Measurements from ENCODE around the gene TEF. TPM values are rescaled to one million over a fixed set of nuclear protein-coding genes. Genes with fewer than 3 reads are reported as not detected.

TEF gene
- total and polyA plus RNA-seq, 2 experiments from 2014 or later, result 2.3 to 7.2 TPM

DNA sequence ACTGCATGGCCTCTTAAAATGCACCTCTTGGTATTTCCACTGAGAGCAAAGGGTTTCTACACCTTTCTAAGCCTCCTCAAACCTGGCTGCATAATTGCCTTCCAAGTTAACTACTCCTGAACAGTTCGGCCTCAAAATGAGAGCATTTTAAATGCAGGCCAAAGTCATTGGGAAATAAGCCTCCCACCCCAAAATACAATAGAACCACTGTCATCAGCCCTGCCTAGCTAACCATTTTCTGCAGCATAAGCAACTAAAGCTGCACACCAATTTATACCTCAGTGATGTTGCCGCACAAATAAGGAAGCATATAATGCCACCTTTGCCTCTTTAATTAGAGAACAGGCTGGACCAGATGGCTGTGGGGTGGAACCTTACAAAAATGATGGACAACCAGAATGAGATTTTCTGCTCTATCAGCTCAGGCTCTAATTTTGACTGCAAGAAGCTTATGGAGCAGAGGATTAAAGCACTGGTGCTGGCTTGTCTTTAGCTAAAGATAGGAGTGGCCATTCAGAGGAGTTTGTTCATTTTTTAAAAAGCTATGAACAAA, 60.6 kb downstream of the TEF start (continued):
- no peak for TF ChIP-seq ZNF114 (CRISPR knock-in tag; IDR thresholded peaks at IDR 0.05)
- TF ChIP-seq ETS1 (IDR thresholded peaks at IDR 0.05), result no peak

DNA sequence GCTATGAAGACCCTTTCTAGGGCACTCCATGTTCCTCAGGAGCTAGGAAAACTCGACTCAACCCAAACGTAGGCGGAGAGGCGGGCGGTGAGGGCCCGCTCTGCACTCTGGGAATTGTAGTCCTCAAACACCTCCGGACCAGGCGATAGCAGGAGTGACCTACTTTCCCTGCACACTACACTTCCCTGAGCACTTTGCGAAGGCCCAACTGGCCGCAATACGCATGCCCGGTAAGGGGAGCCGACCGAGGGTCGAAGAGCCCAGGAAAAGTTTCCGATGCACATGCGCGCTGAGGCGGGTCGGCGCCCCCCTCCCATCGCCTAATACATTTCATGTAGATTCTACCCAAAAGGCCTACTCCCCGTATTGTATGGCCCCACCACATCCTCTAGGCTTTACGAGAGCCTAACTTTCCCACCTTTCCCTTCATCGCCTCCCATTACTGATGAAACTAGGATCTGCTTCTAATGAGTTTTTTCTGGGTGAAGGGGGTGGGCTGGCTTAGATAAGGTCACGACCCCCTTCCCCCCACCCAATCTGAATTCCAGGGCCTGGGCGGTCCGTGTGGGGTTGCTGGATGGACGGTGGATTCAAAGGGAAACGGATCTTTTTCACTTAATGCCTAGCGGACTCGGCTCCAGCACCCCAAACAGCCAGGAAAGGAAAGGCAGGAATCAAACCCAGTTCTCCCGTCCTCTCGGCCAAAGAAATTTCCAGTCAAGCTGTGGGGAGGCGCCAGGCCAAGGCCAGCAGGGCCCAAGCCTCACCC, 62.8 kb downstream of the TEF start:
- peak; percentile 69 for TF ChIP-seq POLR2AphosphoS5 (IDR thresholded peaks at IDR 0.05; ENCODE audit: low read depth)
- TF ChIP-seq ETS1 (IDR thresholded peaks at IDR 0.05), result peak; percentile 87
- no peak for TF ChIP-seq ZNF331 (CRISPR knock-in tag; IDR thresholded peaks at IDR 0.05; ENCODE audit: low read depth)
- TF ChIP-seq, protein P1, sequence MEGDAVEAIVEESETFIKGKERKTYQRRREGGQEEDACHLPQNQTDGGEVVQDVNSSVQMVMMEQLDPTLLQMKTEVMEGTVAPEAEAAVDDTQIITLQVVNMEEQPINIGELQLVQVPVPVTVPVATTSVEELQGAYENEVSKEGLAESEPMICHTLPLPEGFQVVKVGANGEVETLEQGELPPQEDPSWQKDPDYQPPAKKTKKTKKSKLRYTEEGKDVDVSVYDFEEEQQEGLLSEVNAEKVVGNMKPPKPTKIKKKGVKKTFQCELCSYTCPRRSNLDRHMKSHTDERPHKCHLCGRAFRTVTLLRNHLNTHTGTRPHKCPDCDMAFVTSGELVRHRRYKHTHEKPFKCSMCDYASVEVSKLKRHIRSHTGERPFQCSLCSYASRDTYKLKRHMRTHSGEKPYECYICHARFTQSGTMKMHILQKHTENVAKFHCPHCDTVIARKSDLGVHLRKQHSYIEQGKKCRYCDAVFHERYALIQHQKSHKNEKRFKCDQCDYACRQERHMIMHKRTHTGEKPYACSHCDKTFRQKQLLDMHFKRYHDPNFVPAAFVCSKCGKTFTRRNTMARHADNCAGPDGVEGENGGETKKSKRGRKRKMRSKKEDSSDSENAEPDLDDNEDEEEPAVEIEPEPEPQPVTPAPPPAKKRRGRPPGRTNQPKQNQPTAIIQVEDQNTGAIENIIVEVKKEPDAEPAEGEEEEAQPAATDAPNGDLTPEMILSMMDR (conservative IDR thresholded peaks at IDR 0.05; ENCODE audit: low read depth in 2 of 2), result no peak
- TF ChIP-seq EZH2phosphoT487 (IDR thresholded peaks at IDR 0.05; ENCODE audit: unreplicated experiment), result no peak
- peak; percentile 52; the same call in 1 of the 2 replicates for TF ChIP-seq CREB1 (CRISPR knock-in tag; IDR thresholded peaks at IDR 0.05; ENCODE audit: low read depth)
- no peak for TF ChIP-seq JUNB (IDR thresholded peaks at IDR 0.05; ENCODE audit: unreplicated experiment)
- peak overlapping the region; percentile 95 for H3K27ac ChIP-seq (ENCODE audit: low read depth)
- peaks cover 40% of the 10 kb centered on the region for H3K36me3 Mint-ChIP-seq (ENCODE audit: low read depth)
- peaks cover 20% of the 10 kb centered on the region for H3F3A ChIP-seq (replicated peaks; ENCODE audit: low read depth)
- peaks cover 31% of the 10 kb centered on the region for H4K20me1 ChIP-seq (replicated peaks; ENCODE audit: insufficient read depth)
- H3K4me3 Mint-ChIP-seq, result peak overlapping the region; percentile 99
- H3K4me3 ChIP-seq, result peak overlapping the region; percentile 99
- peaks cover 66% of the 10 kb centered on the region for H3K79me2 ChIP-seq (replicated peaks; ENCODE audit: insufficient read depth)
- H3K9me3 Mint-ChIP-seq, result peaks cover 3% of the 10 kb centered on the region; the same call in 1 of the 3 replicates
- no peaks in the 10 kb centered on the region for H3K9me2 ChIP-seq (ENCODE audit: insufficient read depth)
- peaks cover 35% of the 10 kb centered on the region for H3K27me3 Mint-ChIP-seq (ENCODE audit: insufficient read depth, low read depth, poor library complexity)
- DNase-seq (ENCODE audit: low spot score) (peak; percentile 99), ATAC-seq (peak; percentile 64)
- H3K27ac Mint-ChIP-seq, result peak overlapping the region; percentile 98
- H3K4me2 ChIP-seq, result peak overlapping the region; percentile 100
- no peaks in the 10 kb centered on the region for H3K27me3 ChIP-seq (ENCODE audit: insufficient read depth)
- peaks cover 21% of the 10 kb centered on the region for H3K4me1 Mint-ChIP-seq
- H3K4me1 ChIP-seq (ENCODE audit: insufficient read depth), result peaks cover 5% of the 10 kb centered on the region
- H3K36me3 ChIP-seq (ENCODE audit: insufficient read depth), result peaks cover 17% of the 10 kb centered on the region; the same call in 1 of the 2 replicates
- H2AFZ ChIP-seq, result no peak overlapping the region
